Measurements from ENCODE around the gene NUDT16. TPM values are rescaled to one million over a fixed set of nuclear protein-coding genes. Genes with fewer than 3 reads are reported as not detected.

Gene NUDT16
- total and polyA plus RNA-seq, 9 of the 15 experiments (the other 6 are each of a cell fraction or from before 2014, with no cell fraction given): 1.5 to 11.4 (median 7.6) TPM

DNA sequence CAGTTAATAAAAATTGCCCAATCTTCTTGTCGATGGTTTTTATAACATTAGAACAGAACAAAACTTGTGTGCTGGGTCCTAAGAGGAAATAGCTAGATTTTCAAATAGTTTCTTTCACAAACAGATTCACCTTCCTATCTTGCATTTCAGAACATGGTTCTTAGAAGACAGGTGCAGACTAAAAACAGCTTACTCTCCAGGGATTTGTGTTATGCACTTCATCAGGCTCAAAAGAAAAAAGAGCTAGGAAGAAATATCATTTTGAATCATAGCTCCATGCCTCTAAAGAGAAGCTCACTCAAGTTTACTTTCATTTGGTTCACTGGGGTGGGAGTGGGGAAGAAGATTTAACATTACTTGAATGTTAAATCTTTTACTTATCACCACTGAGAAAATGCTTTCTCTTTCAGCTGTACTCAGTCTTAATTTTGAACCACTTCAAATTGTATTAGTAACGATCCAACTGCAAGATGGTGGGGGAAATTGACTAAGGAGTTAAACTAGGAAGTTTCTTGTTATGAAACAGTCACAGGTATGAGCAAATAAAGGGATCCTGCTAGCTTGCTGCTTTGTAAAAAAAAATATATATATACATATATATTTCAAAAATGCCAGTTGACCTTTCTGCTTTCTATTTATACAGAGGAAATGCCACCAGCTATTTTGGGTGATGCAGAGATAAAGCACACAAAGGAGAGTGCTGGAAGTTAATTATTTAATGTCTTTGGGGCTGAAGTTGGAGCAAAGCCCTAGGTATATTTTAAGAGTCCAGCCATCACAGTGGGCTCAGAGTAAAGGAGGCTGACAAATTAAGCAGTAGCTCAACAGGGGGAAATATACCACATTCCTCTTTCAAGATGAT lies 28.3 kb upstream of the NUDT16 start:
- Histone ChIP-seq H3K4me2 (ENCODE audit: insufficient read depth, low read length) (no peak overlapping the region), H3K9ac (ENCODE audit: insufficient read depth in 1 of 2, low read depth in 2 of 2, low read length in 2 of 2) (no peak overlapping the region), H3K27ac (ENCODE audit: extremely low read depth, low read depth, low read length) (no peak overlapping the region), H3K27me3 (ENCODE audit: control insufficient read depth in 2 of 2, insufficient read depth in 2 of 2, low read length in 2 of 2) (no peaks in the 10 kb centered on the region), H3K9me1 (ENCODE audit: control insufficient read depth, insufficient read depth, low read length) (no peaks in the 10 kb centered on the region), H4K20me1 (replicated peaks; ENCODE audit: control insufficient read depth, insufficient read depth, low read length) (no peaks in the 10 kb centered on the region), H3K4me1 (replicated peaks in 1 of 2; ENCODE audit: control insufficient read depth in 2 of 2, insufficient read depth in 2 of 2, low read length in 2 of 2) (no peaks in the 10 kb centered on the region), H3K4me3 (no peak overlapping the region), H3K36me3 (ENCODE audit: control insufficient read depth, insufficient read depth, low read length) (no peaks in the 10 kb centered on the region), H3K9me3 (replicated peaks; ENCODE audit: control insufficient read depth, insufficient read depth, low read depth, low read length) (no peaks in the 10 kb centered on the region), H2AFZ (ENCODE audit: low read depth, low read length) (no peak overlapping the region), H3K79me2 (ENCODE audit: control insufficient read depth, insufficient read depth, low read length) (no peaks in the 10 kb centered on the region)
- ATAC-seq: no peak
- POLR2A ChIA-PET: interaction anchor here (0.8 kb wide), 1 partner anchor 143 kb away, joined by 3 read pairs; no protein-coding TSS in a partner anchor
- intact Hi-C loops (cut with micrococcal nuclease): no loop called here
- FAIRE-seq: no peak
- 7% methylated on average over 2 of the region's 2 CpGs for WGBS (ENCODE audit: insufficient coverage, low coverage, missing lambda C conversion rate)
- no TSS peak for BruUV-seq (replicated peaks)
- CTCF ChIA-PET (ENCODE audit: low intra/inter-chr PET ratio): no interaction called here
- in situ Hi-C loops (cut with MboI): no loop called here
- no peak for DNase-seq (ENCODE audit: extremely low read depth in 1 of 4, low spot score in 3 of 4)
- TF ChIP-seq HNRNPUL1 (IDR thresholded peaks at IDR 0.05; ENCODE audit: low read length): no peak
- TF ChIP-seq, protein P1, sequence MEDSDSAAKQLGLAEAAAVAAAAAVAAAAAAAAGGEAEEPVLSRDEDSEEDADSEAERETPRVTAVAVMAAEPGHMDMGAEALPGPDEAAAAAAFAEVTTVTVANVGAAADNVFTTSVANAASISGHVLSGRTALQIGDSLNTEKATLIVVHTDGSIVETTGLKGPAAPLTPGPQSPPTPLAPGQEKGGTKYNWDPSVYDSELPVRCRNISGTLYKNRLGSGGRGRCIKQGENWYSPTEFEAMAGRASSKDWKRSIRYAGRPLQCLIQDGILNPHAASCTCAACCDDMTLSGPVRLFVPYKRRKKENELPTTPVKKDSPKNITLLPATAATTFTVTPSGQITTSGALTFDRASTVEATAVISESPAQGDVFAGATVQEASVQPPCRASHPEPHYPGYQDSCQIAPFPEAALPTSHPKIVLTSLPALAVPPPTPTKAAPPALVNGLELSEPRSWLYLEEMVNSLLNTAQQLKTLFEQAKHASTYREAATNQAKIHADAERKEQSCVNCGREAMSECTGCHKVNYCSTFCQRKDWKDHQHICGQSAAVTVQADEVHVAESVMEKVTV (CRISPR knock-in tag; IDR thresholded peaks at IDR 0.05): no peak
- TF ChIP-seq KLF1 (tag; IDR thresholded peaks at IDR 0.05): no peak
- TF ChIP-seq NEUROD1 (IDR thresholded peaks at IDR 0.05; ENCODE audit: borderline replicate concordance, low read depth, low read length, partially characterized antibody): no peak
- no peak for TF ChIP-seq MTA2 (IDR thresholded peaks at IDR 0.05; ENCODE audit: low read depth)
- no peak for TF ChIP-seq NFYB (IDR thresholded peaks at IDR 0.05; ENCODE audit: extremely low read depth, insufficient read length)
- TF ChIP-seq U2AF2 (optimal IDR thresholded peaks at IDR 0.05; ENCODE audit: low read depth, low read length): no peak
- TF ChIP-seq, protein P2, sequence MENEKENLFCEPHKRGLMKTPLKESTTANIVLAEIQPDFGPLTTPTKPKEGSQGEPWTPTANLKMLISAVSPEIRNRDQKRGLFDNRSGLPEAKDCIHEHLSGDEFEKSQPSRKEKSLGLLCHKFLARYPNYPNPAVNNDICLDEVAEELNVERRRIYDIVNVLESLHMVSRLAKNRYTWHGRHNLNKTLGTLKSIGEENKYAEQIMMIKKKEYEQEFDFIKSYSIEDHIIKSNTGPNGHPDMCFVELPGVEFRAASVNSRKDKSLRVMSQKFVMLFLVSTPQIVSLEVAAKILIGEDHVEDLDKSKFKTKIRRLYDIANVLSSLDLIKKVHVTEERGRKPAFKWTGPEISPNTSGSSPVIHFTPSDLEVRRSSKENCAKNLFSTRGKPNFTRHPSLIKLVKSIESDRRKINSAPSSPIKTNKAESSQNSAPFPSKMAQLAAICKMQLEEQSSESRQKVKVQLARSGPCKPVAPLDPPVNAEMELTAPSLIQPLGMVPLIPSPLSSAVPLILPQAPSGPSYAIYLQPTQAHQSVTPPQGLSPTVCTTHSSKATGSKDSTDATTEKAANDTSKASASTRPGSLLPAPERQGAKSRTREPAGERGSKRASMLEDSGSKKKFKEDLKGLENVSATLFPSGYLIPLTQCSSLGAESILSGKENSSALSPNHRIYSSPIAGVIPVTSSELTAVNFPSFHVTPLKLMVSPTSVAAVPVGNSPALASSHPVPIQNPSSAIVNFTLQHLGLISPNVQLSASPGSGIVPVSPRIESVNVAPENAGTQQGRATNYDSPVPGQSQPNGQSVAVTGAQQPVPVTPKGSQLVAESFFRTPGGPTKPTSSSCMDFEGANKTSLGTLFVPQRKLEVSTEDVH (IDR thresholded peaks at IDR 0.05; ENCODE audit: low read depth, partially characterized antibody): no peak
- TF ChIP-seq ZNF324 (CRISPR knock-in tag; IDR thresholded peaks at IDR 0.05): no peak
- TF ChIP-seq, protein P3, sequence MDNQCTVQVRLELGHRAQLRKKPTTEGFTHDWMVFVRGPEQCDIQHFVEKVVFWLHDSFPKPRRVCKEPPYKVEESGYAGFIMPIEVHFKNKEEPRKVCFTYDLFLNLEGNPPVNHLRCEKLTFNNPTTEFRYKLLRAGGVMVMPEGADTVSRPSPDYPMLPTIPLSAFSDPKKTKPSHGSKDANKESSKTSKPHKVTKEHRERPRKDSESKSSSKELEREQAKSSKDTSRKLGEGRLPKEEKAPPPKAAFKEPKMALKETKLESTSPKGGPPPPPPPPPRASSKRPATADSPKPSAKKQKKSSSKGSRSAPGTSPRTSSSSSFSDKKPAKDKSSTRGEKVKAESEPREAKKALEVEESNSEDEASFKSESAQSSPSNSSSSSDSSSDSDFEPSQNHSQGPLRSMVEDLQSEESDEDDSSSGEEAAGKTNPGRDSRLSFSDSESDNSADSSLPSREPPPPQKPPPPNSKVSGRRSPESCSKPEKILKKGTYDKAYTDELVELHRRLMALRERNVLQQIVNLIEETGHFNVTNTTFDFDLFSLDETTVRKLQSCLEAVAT (IDR thresholded peaks at IDR 0.05): no peak
- TF ChIP-seq, protein P4, sequence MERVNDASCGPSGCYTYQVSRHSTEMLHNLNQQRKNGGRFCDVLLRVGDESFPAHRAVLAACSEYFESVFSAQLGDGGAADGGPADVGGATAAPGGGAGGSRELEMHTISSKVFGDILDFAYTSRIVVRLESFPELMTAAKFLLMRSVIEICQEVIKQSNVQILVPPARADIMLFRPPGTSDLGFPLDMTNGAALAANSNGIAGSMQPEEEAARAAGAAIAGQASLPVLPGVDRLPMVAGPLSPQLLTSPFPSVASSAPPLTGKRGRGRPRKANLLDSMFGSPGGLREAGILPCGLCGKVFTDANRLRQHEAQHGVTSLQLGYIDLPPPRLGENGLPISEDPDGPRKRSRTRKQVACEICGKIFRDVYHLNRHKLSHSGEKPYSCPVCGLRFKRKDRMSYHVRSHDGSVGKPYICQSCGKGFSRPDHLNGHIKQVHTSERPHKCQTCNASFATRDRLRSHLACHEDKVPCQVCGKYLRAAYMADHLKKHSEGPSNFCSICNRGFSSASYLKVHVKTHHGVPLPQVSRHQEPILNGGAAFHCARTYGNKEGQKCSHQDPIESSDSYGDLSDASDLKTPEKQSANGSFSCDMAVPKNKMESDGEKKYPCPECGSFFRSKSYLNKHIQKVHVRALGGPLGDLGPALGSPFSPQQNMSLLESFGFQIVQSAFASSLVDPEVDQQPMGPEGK (CRISPR knock-in tag; IDR thresholded peaks at IDR 0.05; ENCODE audit: borderline replicate concordance): no peak
- no peak for TF ChIP-seq RCOR1 (IDR thresholded peaks at IDR 0.05; ENCODE audit: borderline replicate concordance in 1 of 2, low read depth in 2 of 2, low read length in 2 of 2)
- TF ChIP-seq BMI1 (IDR thresholded peaks at IDR 0.05; ENCODE audit: low read length): no peak

Data from K562 (cell line).